ENCODE measurements around the gene NCBP3. TPM values are rescaled to one million over a fixed set of nuclear protein-coding genes. Genes with fewer than 3 reads are reported as not detected.

Gene NCBP3
- total and polyA plus RNA-seq, 2 of the 8 experiments (the other 6 are each of a cell fraction or from before 2014, with no cell fraction given), result 19.6 to 46.1 TPM

- TF ChIP-seq ATF2 (IDR thresholded peaks at IDR 0.05; ENCODE audit: low read length) (no peak), EP300 (IDR thresholded peaks at IDR 0.05; ENCODE audit: borderline replicate concordance in 1 of 2, low read depth in 2 of 2, low read length in 2 of 2) (no peak), CTCF (IDR thresholded peaks at IDR 0.05; ENCODE audit: control extremely low read depth in 1 of 3, insufficient read depth in 1 of 3, low read depth in 1 of 3, low read length in 3 of 3) (no peak), RXRA (IDR thresholded peaks at IDR 0.05; ENCODE audit: insufficient read depth, low read depth, low read length) (no peak)
These were observed 44.3 kb downstream of the NCBP3 start (continued) for GRCh38 chr17:3801792-3802191.
